ENCODE data around the gene WDR7. TPM values are rescaled to one million over a fixed set of nuclear protein-coding genes. Genes with fewer than 3 reads are reported as not detected.

The WDR7 gene
- total RNA-seq, 2 donors from 2014 or later: 47.0 to 62.2 TPM

DNA sequence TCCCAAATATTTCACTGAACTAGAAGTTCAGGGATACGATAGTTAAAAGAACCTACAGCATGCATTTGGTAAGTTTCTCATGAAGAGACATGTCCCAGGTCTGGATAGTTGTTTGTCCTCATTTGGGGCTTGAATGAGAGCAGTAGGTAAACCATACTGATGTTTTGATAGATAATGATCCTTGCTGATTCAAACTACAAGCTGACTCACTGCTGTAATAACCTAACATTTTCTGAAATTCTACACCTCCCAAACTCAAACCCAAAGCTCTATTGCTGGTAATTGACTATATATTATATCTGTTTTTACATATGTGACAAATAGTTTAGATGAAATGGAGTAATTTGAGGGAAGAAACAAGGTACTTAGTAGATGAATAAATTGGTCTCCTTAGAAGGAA lies 341.6 kb downstream of the WDR7 start:
- H3K4me3 Mint-ChIP-seq: no peak overlapping the region

GRCh38 chr18:56995579-56996188 lies 344.5 kb downstream of the WDR7 start:
- Mint-ChIP-seq H3K27ac (no peak overlapping the region), H3K4me3 (no peak overlapping the region), H3K36me3 (ENCODE audit: low read depth) (peaks cover 4% of the 10 kb centered on the region), H3K4me1 (peaks cover 9% of the 10 kb centered on the region), H3K27me3 (no peaks in the 10 kb centered on the region)
- no peak for DNase-seq
- no peaks in the 10 kb centered on the region for H3K9me3 ChIP-seq (ENCODE audit: control insufficient read depth, low read length, poor library complexity, severe bottlenecking)
- no peak for ATAC-seq

More for the DNA sequence above, 341.6 kb downstream of the WDR7 start:
- Mint-ChIP-seq H3K4me1 (peaks cover 6% of the 10 kb centered on the region), H3K27ac (no peak overlapping the region), H3K36me3 (ENCODE audit: low read depth) (peaks cover 4% of the 10 kb centered on the region), H3K27me3 (no peaks in the 10 kb centered on the region)
- DNase-seq (no peak), ATAC-seq (no peak)
- no peaks in the 10 kb centered on the region for H3K9me3 ChIP-seq (ENCODE audit: control insufficient read depth, low read length, poor library complexity, severe bottlenecking)

DNA sequence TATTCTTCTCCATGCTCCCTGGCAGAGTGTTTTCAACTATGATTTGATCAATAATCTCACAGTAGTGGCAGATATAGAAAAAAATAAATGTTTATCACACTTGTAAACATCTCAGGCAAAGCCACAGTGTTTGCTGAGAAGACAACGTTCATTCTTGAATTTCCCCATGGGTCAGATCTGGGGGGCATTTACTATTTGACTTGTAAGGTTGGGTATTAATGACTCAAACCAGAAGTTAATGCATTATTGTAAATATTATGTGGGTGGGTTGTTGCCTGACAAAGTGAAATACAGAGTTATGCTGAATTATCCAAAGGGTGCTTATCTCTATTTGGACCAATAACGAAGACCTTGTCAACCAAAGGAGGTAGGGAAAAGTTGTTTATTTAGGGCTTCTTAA lies 346.0 kb downstream of the WDR7 start:
- H3K9me3 ChIP-seq (ENCODE audit: control insufficient read depth, low read length, poor library complexity, severe bottlenecking): no peaks in the 10 kb centered on the region
- Mint-ChIP-seq H3K27ac (no peak overlapping the region), H3K27me3 (no peaks in the 10 kb centered on the region)

DNA sequence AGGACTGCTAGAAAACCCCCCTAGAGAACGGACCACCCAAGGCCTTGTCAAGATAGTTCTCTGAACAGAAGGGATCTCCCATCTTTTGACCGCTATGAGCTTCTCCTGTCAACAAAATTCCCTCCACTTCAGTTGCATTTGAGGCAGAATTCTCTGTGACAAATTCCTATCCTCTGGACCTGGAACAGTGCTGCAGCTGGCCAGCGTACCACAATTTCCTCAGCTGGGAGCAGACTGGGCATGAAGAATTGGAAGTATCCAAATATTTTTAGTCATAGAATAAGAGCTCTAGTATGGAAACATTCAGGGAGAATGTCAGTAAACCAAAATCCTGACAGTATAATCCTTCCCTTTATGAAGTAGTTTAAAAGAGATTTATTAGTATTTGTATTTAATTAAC lies 348.7 kb downstream of the WDR7 start:
- no peaks in the 10 kb centered on the region for H3K9me3 ChIP-seq (ENCODE audit: control insufficient read depth, low read length, poor library complexity, severe bottlenecking)
- Mint-ChIP-seq H3K27me3 (no peaks in the 10 kb centered on the region), H3K27ac (no peak overlapping the region), H3K4me3 (no peak overlapping the region), H3K4me1 (peaks cover 14% of the 10 kb centered on the region), H3K36me3 (ENCODE audit: low read depth) (peaks cover 2% of the 10 kb centered on the region)
- ATAC-seq (no peak), DNase-seq (no peak)

More for the DNA sequence above, 346.0 kb downstream of the WDR7 start:
- DNase-seq (no peak), ATAC-seq (no peak)
- Mint-ChIP-seq H3K36me3 (ENCODE audit: low read depth) (peaks cover 2% of the 10 kb centered on the region), H3K4me3 (no peak overlapping the region), H3K4me1 (peaks cover 6% of the 10 kb centered on the region)

DNA sequence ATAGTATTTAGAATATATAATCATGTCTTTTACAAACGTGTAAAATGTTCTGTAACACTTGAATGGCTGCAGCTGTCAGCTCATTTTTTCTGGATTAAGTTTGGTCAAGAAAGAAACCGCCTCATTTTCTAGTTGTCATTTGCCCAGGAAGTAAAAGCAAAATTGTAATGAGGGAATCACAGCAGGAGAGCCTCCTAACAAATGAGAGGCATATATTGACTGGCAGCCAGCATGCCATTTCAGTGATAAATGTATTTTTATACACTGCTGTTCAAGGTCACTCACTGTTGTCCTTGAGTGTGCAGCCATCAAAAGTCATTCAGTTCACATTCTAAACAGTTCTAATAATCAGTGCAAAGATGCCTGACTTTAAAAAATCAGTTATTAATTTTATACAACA lies 351.5 kb downstream of the WDR7 start:
- Mint-ChIP-seq H3K4me1 (peaks cover 11% of the 10 kb centered on the region), H3K36me3 (ENCODE audit: low read depth) (peaks cover 3% of the 10 kb centered on the region), H3K27ac (no peak overlapping the region), H3K4me3 (no peak overlapping the region), H3K27me3 (no peaks in the 10 kb centered on the region)
- DNase-seq (no peak), ATAC-seq (no peak)
- no peaks in the 10 kb centered on the region for H3K9me3 ChIP-seq (ENCODE audit: control insufficient read depth, low read length, poor library complexity, severe bottlenecking)

DNA sequence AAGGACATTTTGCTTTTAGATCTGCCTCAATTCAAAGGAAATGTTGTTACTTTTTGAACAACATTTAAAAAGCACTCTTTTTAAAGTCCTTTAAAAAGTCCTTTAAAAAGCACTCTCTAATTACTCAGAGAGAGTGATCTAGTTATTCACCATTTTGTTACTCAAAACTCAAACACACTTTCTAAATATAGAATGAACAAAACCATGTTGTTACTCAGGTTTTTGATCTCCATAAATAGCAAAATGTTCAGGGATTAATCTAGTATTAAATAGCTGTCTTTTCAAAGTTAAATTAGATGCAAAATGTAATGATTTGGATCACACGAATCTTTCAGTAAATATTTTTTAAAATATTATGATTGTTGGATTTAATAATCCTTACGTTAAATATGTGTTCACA lies 352.2 kb downstream of the WDR7 start:
- H3K36me3 Mint-ChIP-seq (ENCODE audit: low read depth): peaks cover 5% of the 10 kb centered on the region
- DNase-seq (no peak), ATAC-seq (no peak)
- peaks cover 16% of the 10 kb centered on the region for H3K4me1 Mint-ChIP-seq
- H3K27ac Mint-ChIP-seq: peak overlapping the region; percentile 61
- no peaks in the 10 kb centered on the region for H3K27me3 Mint-ChIP-seq
- no peaks in the 10 kb centered on the region for H3K9me3 ChIP-seq (ENCODE audit: control insufficient read depth, low read length, poor library complexity, severe bottlenecking)
- H3K4me3 Mint-ChIP-seq: no peak overlapping the region

- H3K4me1 Mint-ChIP-seq: peaks cover 15% of the 10 kb centered on the region
- no peak overlapping the region for H3K4me3 Mint-ChIP-seq
Observed at GRCh38 chr18:57004366-57005121, 353.4 kb downstream of the WDR7 start.

DNA sequence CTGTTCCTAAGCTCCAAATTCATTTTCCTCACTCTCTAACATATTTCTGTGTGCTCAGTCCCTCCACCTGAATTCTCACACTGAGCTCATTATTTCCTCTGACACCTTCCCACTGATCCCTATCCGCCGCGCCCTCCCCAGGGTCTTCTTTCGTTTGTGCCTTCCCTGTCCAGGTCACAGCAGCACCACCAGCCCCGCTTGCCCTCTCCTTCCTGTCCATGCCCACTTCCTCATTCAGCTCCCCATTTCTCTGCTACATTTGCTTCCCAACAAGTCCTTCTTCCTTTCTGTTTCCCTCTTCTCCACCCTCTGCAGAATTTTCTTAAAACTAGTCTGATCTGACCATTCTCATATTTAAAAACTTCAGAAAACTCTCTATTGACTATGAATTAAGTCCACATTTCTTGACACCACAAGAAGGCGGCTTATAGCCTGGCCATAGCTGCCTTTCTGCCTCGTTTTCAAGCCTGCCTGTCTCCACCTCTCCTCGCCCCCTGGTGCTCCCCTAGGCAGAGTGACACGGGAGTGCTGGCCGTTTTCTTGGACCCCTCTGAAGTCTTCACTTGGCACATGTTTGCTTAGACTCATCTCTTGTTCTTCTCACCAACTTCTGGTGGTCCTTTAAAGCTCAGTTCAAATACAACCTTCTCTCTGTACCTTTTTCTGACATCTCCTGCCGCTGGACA lies 357.0 kb downstream of the WDR7 start:
- peaks cover 5% of the 10 kb centered on the region for H3K36me3 Mint-ChIP-seq (ENCODE audit: low read depth)
- H3K4me3 Mint-ChIP-seq: no peak overlapping the region
- no peaks in the 10 kb centered on the region for H3K27me3 Mint-ChIP-seq
- peaks cover 14% of the 10 kb centered on the region for H3K4me1 Mint-ChIP-seq
- DNase-seq: no peak
- peak overlapping the region; percentile 55 for H3K27ac Mint-ChIP-seq
- no peak for ATAC-seq
- no peaks in the 10 kb centered on the region for H3K9me3 ChIP-seq (ENCODE audit: control insufficient read depth, low read length, poor library complexity, severe bottlenecking)

More at GRCh38 chr18:57004366-57005121, 353.4 kb downstream of the WDR7 start:
- no peaks in the 10 kb centered on the region for H3K9me3 ChIP-seq (ENCODE audit: control insufficient read depth, low read length, poor library complexity, severe bottlenecking)
- no peak for DNase-seq
- H3K27ac Mint-ChIP-seq: peak overlapping the region; percentile 61
- ATAC-seq: peak; percentile 61
- H3K27me3 Mint-ChIP-seq: no peaks in the 10 kb centered on the region
- H3K36me3 Mint-ChIP-seq (ENCODE audit: low read depth): peaks cover 5% of the 10 kb centered on the region

DNA sequence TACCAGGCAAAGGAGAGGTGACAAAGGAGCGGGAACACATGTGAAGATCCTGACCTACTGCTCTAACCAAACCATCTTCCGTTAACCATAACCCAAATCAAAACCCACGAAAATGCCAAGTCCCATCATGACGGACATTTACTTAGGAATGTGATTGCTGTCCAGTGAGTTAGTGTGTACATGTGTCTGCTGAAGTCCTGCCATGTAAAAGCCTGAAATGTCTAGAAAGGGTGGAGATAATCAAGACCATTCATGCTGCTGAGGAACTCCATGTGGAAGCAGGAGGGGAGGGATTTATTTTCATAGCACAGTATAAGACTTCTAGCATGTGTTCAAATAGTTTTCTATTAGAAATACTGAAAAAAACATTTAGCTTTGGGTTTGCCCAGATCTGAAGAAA lies 358.7 kb downstream of the WDR7 start:
- Mint-ChIP-seq H3K27me3 (no peaks in the 10 kb centered on the region), H3K4me3 (no peak overlapping the region), H3K36me3 (ENCODE audit: low read depth) (peaks cover 5% of the 10 kb centered on the region), H3K4me1 (peaks cover 9% of the 10 kb centered on the region), H3K27ac (no peak overlapping the region)
- ATAC-seq (no peak), DNase-seq (no peak)
- no peaks in the 10 kb centered on the region for H3K9me3 ChIP-seq (ENCODE audit: control insufficient read depth, low read length, poor library complexity, severe bottlenecking)

- H3K36me3 Mint-ChIP-seq (ENCODE audit: low read depth): no peaks in the 10 kb centered on the region
- ATAC-seq: no peak
- no peak overlapping the region for H3K27ac Mint-ChIP-seq
- DNase-seq: no peak
- no peaks in the 10 kb centered on the region for H3K9me3 ChIP-seq (ENCODE audit: control insufficient read depth, low read length, poor library complexity, severe bottlenecking)
- peak overlapping the region; percentile 28 for H3K4me3 Mint-ChIP-seq
- no peaks in the 10 kb centered on the region for H3K27me3 Mint-ChIP-seq
- H3K4me1 Mint-ChIP-seq: peaks cover 20% of the 10 kb centered on the region
Observed at GRCh38 chr18:57014772-57015413, 363.7 kb downstream of the WDR7 start.

DNA sequence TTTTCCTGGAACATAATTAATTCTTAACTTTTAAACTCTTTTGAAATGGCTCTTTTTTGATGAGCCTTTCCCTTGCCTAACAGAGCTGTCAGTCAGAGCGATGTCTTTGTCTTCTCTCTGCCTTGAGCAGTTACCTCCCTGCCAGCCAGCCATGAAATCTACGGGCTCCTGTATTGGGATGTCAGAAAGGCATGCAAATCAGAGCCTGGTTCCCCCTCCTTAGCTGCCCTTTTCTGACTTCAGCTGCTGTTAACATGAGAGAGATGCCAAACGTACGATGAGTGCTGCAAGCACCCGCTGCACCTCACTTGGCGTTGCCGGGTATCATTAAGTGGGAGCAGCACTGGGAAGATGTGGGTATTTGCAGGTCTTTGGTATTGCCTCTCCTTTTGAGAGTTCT lies 364.3 kb downstream of the WDR7 start:
- H3K4me3 Mint-ChIP-seq: no peak overlapping the region
- H3K27ac Mint-ChIP-seq: no peak overlapping the region
- ATAC-seq (no peak), DNase-seq (no peak)
- no peaks in the 10 kb centered on the region for H3K27me3 Mint-ChIP-seq
- H3K4me1 Mint-ChIP-seq: peaks cover 20% of the 10 kb centered on the region
- no peaks in the 10 kb centered on the region for H3K36me3 Mint-ChIP-seq (ENCODE audit: low read depth)
- H3K9me3 ChIP-seq (ENCODE audit: control insufficient read depth, low read length, poor library complexity, severe bottlenecking): no peaks in the 10 kb centered on the region

DNA sequence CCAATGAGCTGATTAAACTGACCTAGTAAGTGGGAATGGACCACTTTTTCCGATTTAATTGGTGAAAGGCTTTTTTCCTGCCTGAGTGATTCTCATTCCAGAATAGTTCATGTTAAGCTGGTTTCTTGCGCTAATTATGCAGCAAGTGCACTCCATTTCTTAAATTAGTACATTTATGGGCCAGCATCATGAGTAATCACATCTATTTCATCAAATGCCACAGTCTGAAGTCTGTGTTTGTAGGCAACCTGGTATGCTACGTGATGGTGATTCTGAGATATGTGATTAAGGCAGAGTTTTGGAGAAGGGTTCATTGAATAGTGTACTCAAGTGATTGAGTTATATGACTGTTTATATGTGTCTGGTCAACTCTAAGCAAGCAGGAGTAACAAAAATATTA lies 367.7 kb downstream of the WDR7 start:
- Mint-ChIP-seq H3K4me1 (peaks cover 16% of the 10 kb centered on the region), H3K27ac (no peak overlapping the region), H3K36me3 (ENCODE audit: low read depth) (peaks cover 2% of the 10 kb centered on the region), H3K4me3 (no peak overlapping the region), H3K27me3 (no peaks in the 10 kb centered on the region)
- no peaks in the 10 kb centered on the region for H3K9me3 ChIP-seq (ENCODE audit: control insufficient read depth, low read length, poor library complexity, severe bottlenecking)
- no peak for ATAC-seq
- no peak for DNase-seq

- Mint-ChIP-seq H3K27ac (no peak overlapping the region), H3K36me3 (ENCODE audit: low read depth) (peaks cover 8% of the 10 kb centered on the region), H3K4me3 (no peak overlapping the region), H3K27me3 (no peaks in the 10 kb centered on the region), H3K4me1 (peaks cover under 1% of the 10 kb centered on the region)
- ATAC-seq: no peak
- no peak for DNase-seq
- H3K9me3 ChIP-seq (ENCODE audit: control insufficient read depth, low read length, poor library complexity, severe bottlenecking): no peaks in the 10 kb centered on the region
Observed at GRCh38 chr18:57022716-57023115, 371.6 kb downstream of the WDR7 start.
